NB4 (cell line): ENCODE measurements around the gene NCAM2.

ENCODE experiments used
- MYC ChIP-seq: IDR thresholded peaks from 2 replicates; pipeline ENCODE4 v1.6.1; 2011; ENCODE audit warnings: low read depth, low read length
- POLR2A ChIP-seq: IDR thresholded peaks from 2 replicates; pipeline ENCODE4 v1.6.1; 2011; ENCODE audit warnings: mild to moderate bottlenecking; ENCODE audit not compliant: insufficient read length; ENCODE audit errors: extremely low read depth
- TF ChIP-seq, protein P1 (sequence below): IDR thresholded peaks from one replicate; pipeline ENCODE4 v1.5.1; 2012; ENCODE audit warnings: low read depth, low read length
- TF ChIP-seq, protein P2 (sequence below): IDR thresholded peaks from 2 replicates; pipeline ENCODE4 v1.6.1; 2011; ENCODE audit warnings: low read depth, low read length

DNA sequence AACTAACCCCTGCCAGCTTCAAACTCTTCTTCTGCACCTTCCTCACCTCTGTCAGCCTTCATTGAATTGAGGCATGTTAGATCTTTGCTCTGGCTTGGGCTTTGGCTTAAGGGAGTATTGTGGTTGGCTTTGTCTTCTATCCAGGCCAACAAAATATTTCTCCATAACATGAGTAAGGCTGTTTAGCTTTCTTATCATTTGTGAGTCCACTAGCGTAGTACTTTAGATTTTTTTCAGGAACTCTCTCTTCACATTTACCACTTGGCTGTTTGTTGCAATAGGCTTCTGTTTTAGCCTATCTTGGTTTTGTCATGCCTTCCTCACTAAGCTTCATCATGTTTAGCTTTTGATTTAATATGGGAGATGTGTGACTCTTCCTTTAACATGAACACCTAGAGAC lies 417.5 kb downstream of the NCAM2 start:
- TF ChIP-seq, protein P1, sequence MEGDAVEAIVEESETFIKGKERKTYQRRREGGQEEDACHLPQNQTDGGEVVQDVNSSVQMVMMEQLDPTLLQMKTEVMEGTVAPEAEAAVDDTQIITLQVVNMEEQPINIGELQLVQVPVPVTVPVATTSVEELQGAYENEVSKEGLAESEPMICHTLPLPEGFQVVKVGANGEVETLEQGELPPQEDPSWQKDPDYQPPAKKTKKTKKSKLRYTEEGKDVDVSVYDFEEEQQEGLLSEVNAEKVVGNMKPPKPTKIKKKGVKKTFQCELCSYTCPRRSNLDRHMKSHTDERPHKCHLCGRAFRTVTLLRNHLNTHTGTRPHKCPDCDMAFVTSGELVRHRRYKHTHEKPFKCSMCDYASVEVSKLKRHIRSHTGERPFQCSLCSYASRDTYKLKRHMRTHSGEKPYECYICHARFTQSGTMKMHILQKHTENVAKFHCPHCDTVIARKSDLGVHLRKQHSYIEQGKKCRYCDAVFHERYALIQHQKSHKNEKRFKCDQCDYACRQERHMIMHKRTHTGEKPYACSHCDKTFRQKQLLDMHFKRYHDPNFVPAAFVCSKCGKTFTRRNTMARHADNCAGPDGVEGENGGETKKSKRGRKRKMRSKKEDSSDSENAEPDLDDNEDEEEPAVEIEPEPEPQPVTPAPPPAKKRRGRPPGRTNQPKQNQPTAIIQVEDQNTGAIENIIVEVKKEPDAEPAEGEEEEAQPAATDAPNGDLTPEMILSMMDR, result no peak
- TF ChIP-seq, protein P2, sequence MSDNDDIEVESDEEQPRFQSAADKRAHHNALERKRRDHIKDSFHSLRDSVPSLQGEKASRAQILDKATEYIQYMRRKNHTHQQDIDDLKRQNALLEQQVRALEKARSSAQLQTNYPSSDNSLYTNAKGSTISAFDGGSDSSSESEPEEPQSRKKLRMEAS, result no peak
- TF ChIP-seq POLR2A (no peak), MYC (no peak)
